Activated naive CD4-positive, alpha-beta T cell treated with anti-CD3 and anti-CD28 coated beads for 36 hours (primary cell): Measurements from ENCODE around the gene CD96. TPM values are rescaled to one million over a fixed set of nuclear protein-coding genes. Genes with fewer than 3 reads are reported as not detected.
A peak's percentile ranks its signal among the peaks of the same experiment; 100 is the strongest.

ENCODE experiments used
- CTCF ChIA-PET: fragments of 350-600 bp; sonication (Branson Sonifier 250); formaldehyde crosslinking; loops from one replicate; lab custom pipeline; 2021; ENCODE audit warnings: antibody characterized with exemption; lab: Charles Lee
- DNase-seq: peaks from one replicate; pipeline ENCODE4 v3.0.0-alpha.2; 2020
- H3K27ac Mint-ChIP-seq: one replicate; pipeline ENCODE4 v1.8.0; 2021; ENCODE audit warnings: mild to moderate bottlenecking, mixed read lengths
- H3K27me3 Mint-ChIP-seq: one replicate; pipeline ENCODE4 v1.8.0; 2021; ENCODE audit warnings: low read depth, mixed read lengths
- H3K36me3 Mint-ChIP-seq: one replicate; pipeline ENCODE4 v1.8.0; 2021; ENCODE audit warnings: low read depth, mixed read lengths
- H3K4me1 Mint-ChIP-seq: one replicate; pipeline ENCODE4 v1.8.0; 2021; ENCODE audit warnings: low read depth, mixed read lengths
- H3K4me3 Mint-ChIP-seq: one replicate; pipeline ENCODE4 v1.8.0; 2021; ENCODE audit warnings: mild to moderate bottlenecking, moderate library complexity, mixed read lengths
- H3K9me3 Mint-ChIP-seq: one replicate; pipeline ENCODE4 v1.8.0; 2021; ENCODE audit warnings: mixed read lengths
- intact Hi-C: fragments of 100-400 bp; cut with micrococcal nuclease; formaldehyde crosslinking; loops from one replicate; pipeline ENCODE4 v1.15.1; 2023
- total RNA-seq, 2 experiments: library from RNA; stranded (reverse); gene quantifications; one replicate each; pipeline ENCODE4 v1.2.3, GENCODE V29; 2021

Gene CD96
- total RNA-seq, 2 experiments from 2014 or later: 52.7 to 61.8 TPM

DNA sequence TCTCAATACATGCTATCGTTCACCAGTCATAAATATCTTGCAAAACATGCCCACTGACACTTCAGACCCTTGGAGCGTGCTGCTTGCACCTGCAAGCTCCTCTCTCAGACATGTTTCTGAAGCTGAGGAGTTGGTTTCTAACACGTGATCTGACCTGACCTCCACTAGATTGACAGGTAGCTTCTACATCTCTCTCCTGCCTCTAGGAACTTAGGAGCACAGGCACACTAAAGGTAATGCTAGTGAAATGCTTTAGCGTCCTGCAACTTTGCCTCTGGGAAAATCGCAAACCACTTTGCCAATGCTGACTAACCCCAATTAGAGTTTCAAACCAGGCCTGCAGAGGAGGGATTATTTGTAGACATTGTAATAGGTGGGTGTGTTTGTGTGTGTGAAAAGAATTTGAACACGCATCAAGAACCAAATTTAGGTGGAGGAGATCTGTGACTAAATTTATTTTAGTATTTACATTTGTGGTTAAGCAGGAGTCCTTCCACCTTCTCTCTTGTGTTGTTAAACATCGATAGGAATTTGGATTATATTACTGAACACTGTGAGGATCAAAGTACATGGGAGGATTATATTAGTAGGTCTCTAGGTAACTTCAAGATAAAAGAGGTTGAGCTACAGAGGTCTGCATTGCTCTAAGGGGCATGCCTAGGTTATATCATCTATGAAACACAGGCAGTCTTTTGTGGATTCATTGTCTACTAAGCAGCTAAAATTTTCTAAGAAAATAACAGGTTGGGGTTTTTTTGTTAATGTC, 139.8 kb downstream of the CD96 start:
- Mint-ChIP-seq H3K27ac (no peak overlapping the region), H3K36me3 (peaks cover 8% of the 10 kb centered on the region), H3K27me3 (no peaks in the 10 kb centered on the region), H3K4me3 (no peak overlapping the region), H3K9me3 (no peaks in the 10 kb centered on the region), H3K4me1 (peaks cover 58% of the 10 kb centered on the region)
- DNase-seq: no peak
- CTCF ChIA-PET: interaction anchor here (0.5 to 1.7 kb wide), 6 partner anchors 9 to 1946 kb away, joined by 3 to 6 read pairs (median 3); no protein-coding TSS in a partner anchor
- intact Hi-C loops: no loop called here

GRCh38 chr3:111684640-111685039, 142.6 kb downstream of the CD96 start:
- H3K36me3 Mint-ChIP-seq: peaks cover 6% of the 10 kb centered on the region
- H3K27me3 Mint-ChIP-seq: no peaks in the 10 kb centered on the region
- no peaks in the 10 kb centered on the region for H3K9me3 Mint-ChIP-seq
- H3K4me3 Mint-ChIP-seq: no peak overlapping the region
- CTCF ChIA-PET: interaction anchor here (1.2 to 1.3 kb wide), 2 partner anchors 32 to 106 kb away, joined by 3 to 4 read pairs; no protein-coding TSS in a partner anchor
- intact Hi-C loops: no loop called here
- H3K4me1 Mint-ChIP-seq: peaks cover 47% of the 10 kb centered on the region
- H3K27ac Mint-ChIP-seq: no peak overlapping the region
- no peak for DNase-seq

- no peak for DNase-seq
- intact Hi-C loops: no loop called here
- Mint-ChIP-seq H3K9me3 (no peaks in the 10 kb centered on the region), H3K4me1 (peaks cover 38% of the 10 kb centered on the region), H3K27ac (no peak overlapping the region), H3K36me3 (peaks cover 2% of the 10 kb centered on the region), H3K4me3 (no peak overlapping the region), H3K27me3 (no peaks in the 10 kb centered on the region)
- CTCF ChIA-PET: interaction anchor here (0.7 to 8.1 kb wide), 6 partner anchors 28 to 291 kb away, joined by 3 to 35 read pairs (median 4); partner anchors contain the start of gene ABHD10
These were observed 146.3 kb downstream of the CD96 start for GRCh38 chr3:111688190-111688800.

DNA sequence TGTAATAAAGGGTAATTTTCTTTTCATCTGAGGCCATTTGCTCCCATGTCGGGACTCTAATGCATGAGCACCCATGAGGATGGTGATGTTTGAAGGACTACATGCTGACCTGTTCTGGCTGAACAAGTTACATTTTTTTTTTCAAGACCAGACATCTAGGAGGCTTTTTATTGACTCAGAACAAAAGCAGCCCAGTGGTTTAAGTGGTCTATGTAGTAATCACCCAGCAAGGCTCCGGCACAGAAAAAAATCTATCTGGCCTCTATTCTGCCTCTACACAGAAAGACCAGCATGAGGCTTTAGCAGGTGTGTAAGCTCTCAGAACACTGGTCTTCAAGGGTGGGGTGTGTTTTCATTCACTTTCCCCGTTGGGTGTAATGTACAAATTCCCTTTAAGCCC, 148.2 kb downstream of the CD96 start:
- CTCF ChIA-PET: interaction anchor here (0.7 to 8.1 kb wide), 3 partner anchors 9 to 26 kb away, joined by 3 to 35 read pairs (median 10); no protein-coding TSS in a partner anchor
- no peak overlapping the region for H3K27ac Mint-ChIP-seq
- H3K9me3 Mint-ChIP-seq: no peaks in the 10 kb centered on the region
- intact Hi-C loops: loop anchor here (2.0 kb wide), 1 partner anchor 111 kb away; no protein-coding TSS in a partner anchor
- H3K27me3 Mint-ChIP-seq: no peaks in the 10 kb centered on the region
- peaks cover 37% of the 10 kb centered on the region for H3K4me1 Mint-ChIP-seq
- no peak for DNase-seq
- no peaks in the 10 kb centered on the region for H3K36me3 Mint-ChIP-seq
- no peak overlapping the region for H3K4me3 Mint-ChIP-seq

GRCh38 chr3:111691293-111691909, 149.4 kb downstream of the CD96 start:
- CTCF ChIA-PET: interaction anchor here (0.6 to 8.1 kb wide), 12 partner anchors 8 to 352 kb away, joined by 3 to 35 read pairs (median 3); no protein-coding TSS in a partner anchor
- intact Hi-C loops: loop anchor here (1.0 to 2.0 kb wide), 2 partner anchors 22 to 113 kb away; no protein-coding TSS in a partner anchor
- Mint-ChIP-seq H3K36me3 (no peaks in the 10 kb centered on the region), H3K4me1 (peaks cover 44% of the 10 kb centered on the region), H3K4me3 (no peak overlapping the region), H3K27ac (no peak overlapping the region), H3K27me3 (no peaks in the 10 kb centered on the region), H3K9me3 (no peaks in the 10 kb centered on the region)
- no peak for DNase-seq

- no peak for DNase-seq
- peaks cover 39% of the 10 kb centered on the region for H3K4me1 Mint-ChIP-seq
- H3K27ac Mint-ChIP-seq: no peak overlapping the region
- no peaks in the 10 kb centered on the region for H3K36me3 Mint-ChIP-seq
- CTCF ChIA-PET: interaction anchor here (0.8 to 8.1 kb wide), 6 partner anchors 10 to 115 kb away, joined by 3 to 35 read pairs (median 6); no protein-coding TSS in a partner anchor
- no peaks in the 10 kb centered on the region for H3K9me3 Mint-ChIP-seq
- H3K4me3 Mint-ChIP-seq: no peak overlapping the region
- intact Hi-C loops: no loop called here
- no peaks in the 10 kb centered on the region for H3K27me3 Mint-ChIP-seq
These were observed 150.9 kb downstream of the CD96 start for GRCh38 chr3:111692593-111693552.

DNA sequence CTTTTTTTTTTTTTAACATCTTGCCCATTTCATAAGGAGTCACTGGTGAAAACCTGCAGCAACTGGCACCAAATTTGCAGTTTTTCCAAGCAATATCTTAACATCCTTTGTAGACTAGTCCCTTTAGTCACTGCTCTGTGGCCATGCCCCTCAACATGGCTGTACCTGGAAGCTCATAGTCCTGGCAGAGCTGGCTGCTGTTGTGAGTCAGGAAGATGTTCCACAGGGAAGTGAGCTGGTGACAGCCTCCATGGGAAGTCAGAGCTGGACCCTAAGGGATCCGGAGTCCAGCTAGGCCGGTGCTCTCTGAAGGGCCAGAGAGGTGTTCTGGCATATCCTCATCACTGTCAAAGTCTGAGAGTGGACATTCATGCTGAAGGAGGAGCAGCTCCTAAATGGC, 152.5 kb downstream of the CD96 start:
- Mint-ChIP-seq H3K27ac (peak overlapping the region; percentile 22), H3K36me3 (peaks cover under 1% of the 10 kb centered on the region), H3K4me1 (peaks cover 39% of the 10 kb centered on the region), H3K9me3 (no peaks in the 10 kb centered on the region), H3K4me3 (no peak overlapping the region), H3K27me3 (no peaks in the 10 kb centered on the region)
- intact Hi-C loops: no loop called here
- DNase-seq: no peak
- CTCF ChIA-PET: interaction anchor here (1.1 to 8.1 kb wide), 4 partner anchors 22 to 295 kb away, joined by 3 to 35 read pairs (median 6); no protein-coding TSS in a partner anchor

- Mint-ChIP-seq H3K9me3 (no peaks in the 10 kb centered on the region), H3K27ac (no peak overlapping the region), H3K27me3 (no peaks in the 10 kb centered on the region), H3K4me1 (peaks cover 33% of the 10 kb centered on the region), H3K36me3 (peaks cover 2% of the 10 kb centered on the region), H3K4me3 (no peak overlapping the region)
- no peak for DNase-seq
- intact Hi-C loops: no loop called here
- CTCF ChIA-PET: interaction anchor here (1.3 to 3.1 kb wide), 3 partner anchors 21 to 30 kb away, joined by 9 to 16 read pairs (median 11); no protein-coding TSS in a partner anchor
These were observed 153.7 kb downstream of the CD96 start for GRCh38 chr3:111695636-111696117.

- Mint-ChIP-seq H3K4me3 (no peak overlapping the region), H3K9me3 (no peaks in the 10 kb centered on the region), H3K4me1 (peaks cover 31% of the 10 kb centered on the region), H3K27me3 (no peaks in the 10 kb centered on the region), H3K27ac (peak overlapping the region; percentile 50), H3K36me3 (peaks cover 2% of the 10 kb centered on the region)
- no peak for DNase-seq
- intact Hi-C loops: loop anchor here (1.0 kb wide), 2 partner anchors 32 to 61 kb away; no protein-coding TSS in a partner anchor
- CTCF ChIA-PET: interaction anchor here (0.9 to 1.5 kb wide), 9 partner anchors 9 to 269 kb away, joined by 3 to 4 read pairs (median 3); no protein-coding TSS in a partner anchor
These were observed 158.1 kb downstream of the CD96 start for GRCh38 chr3:111700054-111700453.

DNA sequence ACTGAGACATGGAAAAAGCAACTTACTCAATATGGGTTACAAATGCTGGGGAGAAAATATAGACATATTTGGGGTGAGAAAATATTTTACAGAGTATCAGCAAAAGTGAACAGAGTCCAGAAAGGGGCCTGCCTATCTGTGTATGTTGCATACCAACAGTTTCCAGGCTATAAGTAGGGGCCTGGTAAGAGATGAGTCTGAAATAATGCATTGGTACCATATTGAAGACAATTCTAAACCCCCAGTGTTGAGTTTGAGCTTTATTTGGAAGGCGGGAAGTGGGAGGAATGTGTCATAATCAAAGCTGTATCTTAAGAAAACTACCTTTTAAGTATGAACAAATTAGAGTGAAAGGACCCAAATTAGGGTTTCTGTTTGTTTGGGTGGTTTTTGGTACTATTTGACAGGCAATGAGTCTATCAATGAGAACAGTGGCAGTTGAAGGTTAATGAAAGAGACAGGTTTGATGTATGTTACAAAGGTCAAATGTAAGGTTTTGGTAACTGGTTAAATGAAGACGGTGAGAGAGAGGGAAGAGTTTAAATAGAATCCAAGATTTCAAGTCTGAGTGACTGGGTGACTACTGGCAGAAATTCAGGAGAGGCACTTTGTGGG, 159.4 kb downstream of the CD96 start:
- H3K4me3 Mint-ChIP-seq: no peak overlapping the region
- H3K9me3 Mint-ChIP-seq: peaks cover 1% of the 10 kb centered on the region
- peaks cover 4% of the 10 kb centered on the region for H3K36me3 Mint-ChIP-seq
- DNase-seq: no peak
- CTCF ChIA-PET: interaction anchor here (0.6 to 1.6 kb wide), 2 partner anchors 32 to 34 kb away, joined by 3 read pairs; no protein-coding TSS in a partner anchor
- peaks cover 28% of the 10 kb centered on the region for H3K4me1 Mint-ChIP-seq
- intact Hi-C loops: no loop called here
- H3K27ac Mint-ChIP-seq: no peak overlapping the region
- H3K27me3 Mint-ChIP-seq: no peaks in the 10 kb centered on the region
